Mucosa of descending colon (tissue), 3 donors: Measurements from ENCODE around the gene INO80. TPM values are rescaled to one million over a fixed set of nuclear protein-coding genes. Genes with fewer than 3 reads are reported as not detected.
A peak's percentile ranks its signal among the peaks of the same experiment; 100 is the strongest.
"Not testable (repeated sequence)": the region's sequence is repeated elsewhere in the genome, so short reads cannot be mapped to it uniquely, and the experiment has no call there.

ENCODE experiments used
- ATAC-seq: fragments of 200-7000 bp; cut with Tn5 transposase; one replicate; pipeline ENCODE4 v1.9.1; 2020; ENCODE audit warnings: mild to moderate bottlenecking, moderate library complexity
- DNase-seq, 3 donors: peaks; one replicate each; pipeline ENCODE4 v3.0.0-alpha.2; 2020
- H3K36me3 ChIP-seq: fragments of 200-600 bp; one replicate; pipeline ENCODE4 v1.8.0; 2021; ENCODE audit warnings: low read depth, mild to moderate bottlenecking
- H3K4me1 ChIP-seq: fragments of 200-600 bp; one replicate; pipeline ENCODE4 v1.8.0; 2021; ENCODE audit warnings: low read depth, mild to moderate bottlenecking
- H3K4me3 ChIP-seq: fragments of 200-600 bp; one replicate; pipeline ENCODE4 v1.8.0; 2021; ENCODE audit warnings: mild to moderate bottlenecking
- H3K9me3 ChIP-seq: fragments of 200-600 bp; one replicate; pipeline ENCODE4 v1.8.0; 2021; ENCODE audit warnings: mild to moderate bottlenecking
- intact Hi-C, 2 donors: fragments of 100-400 bp; cut with DNase I in 1 of 2; cut with micrococcal nuclease in 1 of 2; formaldehyde crosslinking; loops; one replicate each; pipeline versions ENCODE4 v1.11.0 to v1.11.1; 2022; cut with DNase I, micrococcal nuclease
- total RNA-seq, 3 donors: library from RNA; stranded (reverse); fragmentation: NEBNext Ultra II Directional in 2 of 3; extraction: Animal tissue kit (Norgen Biotek cat#: 25700) in 2 of 3; gene quantifications; one replicate each; pipeline versions ENCODE4 v1.2.1 to v1.2.4, GENCODE V29; 2021 to 2023
- TF ChIP-seq, protein P1 (sequence below): fragments of 200-600 bp; IDR thresholded peaks from one replicate; pipeline ENCODE4 v1.8.0; 2022; ENCODE audit warnings: antibody characterized with exemption, mild to moderate bottlenecking
- donor health status: DM: no; HTN: no; CAD: no; lungs with moderate emphysema.
- donor health status: DM: no; HTN: no; CAD: no.
- donor health status: DM: no; HTN: yes; CAD: no.

The INO80 gene
- total RNA-seq, 3 donors from 2014 or later, result 22.7 to 28.0 (median 26.3) TPM

DNA sequence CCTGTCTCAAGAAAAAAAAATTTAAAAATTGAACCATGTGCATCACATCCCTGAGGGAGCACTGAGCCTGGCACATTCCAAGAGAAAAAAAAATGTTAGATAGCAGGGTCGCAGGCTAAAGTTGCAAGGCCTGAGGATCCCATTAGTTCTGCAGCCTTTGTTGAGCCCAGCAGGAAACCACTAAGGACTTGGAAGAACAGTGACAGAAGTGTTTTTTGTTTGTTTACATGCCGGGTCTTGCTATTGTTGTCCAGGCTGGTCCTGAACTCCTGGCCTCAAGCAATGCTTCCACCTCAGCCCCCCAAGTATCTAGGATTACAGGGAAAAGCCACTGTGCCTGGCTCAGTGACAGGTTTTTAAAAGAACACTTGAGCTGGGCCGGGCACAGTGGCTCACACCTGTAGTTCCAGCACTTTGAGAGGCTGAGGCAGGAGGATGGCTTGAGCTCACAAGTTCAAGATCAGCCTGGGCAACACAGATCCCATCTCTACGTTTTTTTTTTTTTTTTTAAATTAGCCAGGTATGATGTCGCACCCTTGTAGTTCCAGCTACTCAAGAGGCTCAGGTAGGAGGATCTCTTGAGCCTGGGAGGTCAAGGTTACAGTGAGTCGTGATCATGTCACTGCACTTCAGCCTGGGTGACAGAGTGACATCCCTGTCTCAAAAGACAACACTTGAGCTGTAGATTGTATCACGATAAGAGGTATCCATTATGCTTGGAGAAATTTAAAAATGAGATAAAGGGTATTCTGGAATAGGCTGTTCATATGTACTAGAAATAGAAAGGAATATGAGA lies 147.6 kb downstream of the INO80 start:
- Histone ChIP-seq H3K4me1 (peaks cover 4% of the 10 kb centered on the region), H3K9me3 (no peaks in the 10 kb centered on the region), H3K4me3 (no peak overlapping the region), H3K36me3 (no peaks in the 10 kb centered on the region)
- DNase-seq (no peak), ATAC-seq (no peak)
- TF ChIP-seq, protein P1, sequence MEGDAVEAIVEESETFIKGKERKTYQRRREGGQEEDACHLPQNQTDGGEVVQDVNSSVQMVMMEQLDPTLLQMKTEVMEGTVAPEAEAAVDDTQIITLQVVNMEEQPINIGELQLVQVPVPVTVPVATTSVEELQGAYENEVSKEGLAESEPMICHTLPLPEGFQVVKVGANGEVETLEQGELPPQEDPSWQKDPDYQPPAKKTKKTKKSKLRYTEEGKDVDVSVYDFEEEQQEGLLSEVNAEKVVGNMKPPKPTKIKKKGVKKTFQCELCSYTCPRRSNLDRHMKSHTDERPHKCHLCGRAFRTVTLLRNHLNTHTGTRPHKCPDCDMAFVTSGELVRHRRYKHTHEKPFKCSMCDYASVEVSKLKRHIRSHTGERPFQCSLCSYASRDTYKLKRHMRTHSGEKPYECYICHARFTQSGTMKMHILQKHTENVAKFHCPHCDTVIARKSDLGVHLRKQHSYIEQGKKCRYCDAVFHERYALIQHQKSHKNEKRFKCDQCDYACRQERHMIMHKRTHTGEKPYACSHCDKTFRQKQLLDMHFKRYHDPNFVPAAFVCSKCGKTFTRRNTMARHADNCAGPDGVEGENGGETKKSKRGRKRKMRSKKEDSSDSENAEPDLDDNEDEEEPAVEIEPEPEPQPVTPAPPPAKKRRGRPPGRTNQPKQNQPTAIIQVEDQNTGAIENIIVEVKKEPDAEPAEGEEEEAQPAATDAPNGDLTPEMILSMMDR, result no peak
- intact Hi-C loops, result no loop called here

DNA sequence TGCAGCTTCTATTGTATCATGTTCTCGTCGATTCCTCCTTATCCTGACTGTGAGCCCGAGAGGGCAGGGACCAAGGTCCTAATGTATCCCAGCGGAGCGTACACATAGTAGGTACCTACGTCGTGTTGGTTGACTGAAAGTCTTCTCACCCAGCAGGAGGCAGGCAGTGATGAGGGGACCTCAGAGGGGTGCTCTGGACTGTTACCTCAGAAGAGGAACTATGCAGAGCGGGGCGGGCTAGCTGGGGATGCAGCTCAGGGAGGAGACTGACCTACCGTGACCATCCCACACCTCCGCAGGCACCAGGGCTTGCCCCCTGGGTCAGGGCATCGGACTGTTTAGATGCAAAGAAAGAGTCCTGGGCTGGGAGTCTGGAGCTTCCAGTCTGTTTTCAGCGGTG lies 151.4 kb downstream of the INO80 start:
- TF ChIP-seq, protein P1, result no peak
- Histone ChIP-seq H3K4me3 (no peak overlapping the region), H3K36me3 (no peaks in the 10 kb centered on the region), H3K9me3 (no peaks in the 10 kb centered on the region), H3K4me1 (peaks cover 4% of the 10 kb centered on the region)
- ATAC-seq (no peak), DNase-seq (no peak)
- intact Hi-C loops, result no loop called here

DNA sequence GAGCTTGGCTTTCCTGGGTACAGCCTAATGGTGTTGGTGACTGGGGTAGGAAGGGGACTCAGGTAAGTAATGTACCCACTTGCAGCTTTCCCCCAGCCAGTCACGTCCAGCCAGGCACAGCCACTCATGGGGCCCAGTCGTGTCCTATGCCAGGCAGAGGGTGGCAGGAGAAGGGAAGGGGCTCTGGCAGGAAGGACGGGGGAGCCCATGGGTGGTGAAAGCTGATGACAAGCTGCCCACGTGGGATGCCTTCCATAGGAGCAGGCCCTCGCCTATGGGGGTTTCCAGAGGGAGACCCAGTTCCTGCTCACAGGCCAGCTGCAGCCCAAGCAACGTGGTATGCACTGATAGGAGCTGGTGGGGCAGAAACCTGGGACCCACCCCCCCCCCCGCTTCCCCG lies 152.1 kb downstream of the INO80 start:
- ATAC-seq, result no peak
- Histone ChIP-seq H3K9me3 (no peaks in the 10 kb centered on the region), H3K4me1 (peaks cover 4% of the 10 kb centered on the region), H3K4me3 (no peak overlapping the region), H3K36me3 (no peaks in the 10 kb centered on the region)
- TF ChIP-seq, protein P1, result no peak
- intact Hi-C loops, result no loop called here
- DNase-seq, result no peak

DNA sequence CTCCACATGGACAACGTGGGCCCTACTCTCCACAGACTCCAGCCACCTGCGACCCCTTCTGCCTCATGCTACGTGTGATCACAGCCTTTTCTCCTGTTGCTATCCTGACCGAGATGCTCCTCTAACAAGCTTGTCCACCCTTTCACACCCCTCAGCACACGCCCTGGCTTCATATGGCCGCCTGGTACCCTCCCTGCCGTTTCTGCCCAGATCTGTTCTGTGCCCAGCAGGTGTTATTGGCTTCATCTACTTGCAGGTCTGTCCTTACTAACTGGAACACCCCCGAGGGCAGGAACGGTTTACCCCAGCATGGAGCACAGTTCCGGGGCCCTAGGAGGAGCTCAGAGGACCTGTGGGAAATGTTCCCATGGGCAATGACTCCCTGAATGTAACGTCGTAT lies 152.9 kb downstream of the INO80 start:
- Histone ChIP-seq H3K4me1 (peaks cover 4% of the 10 kb centered on the region), H3K9me3 (no peaks in the 10 kb centered on the region), H3K4me3 (no peak overlapping the region), H3K36me3 (no peaks in the 10 kb centered on the region)
- ATAC-seq (no peak), DNase-seq (no peak)
- intact Hi-C loops, result no loop called here
- TF ChIP-seq, protein P1, result no peak

DNA sequence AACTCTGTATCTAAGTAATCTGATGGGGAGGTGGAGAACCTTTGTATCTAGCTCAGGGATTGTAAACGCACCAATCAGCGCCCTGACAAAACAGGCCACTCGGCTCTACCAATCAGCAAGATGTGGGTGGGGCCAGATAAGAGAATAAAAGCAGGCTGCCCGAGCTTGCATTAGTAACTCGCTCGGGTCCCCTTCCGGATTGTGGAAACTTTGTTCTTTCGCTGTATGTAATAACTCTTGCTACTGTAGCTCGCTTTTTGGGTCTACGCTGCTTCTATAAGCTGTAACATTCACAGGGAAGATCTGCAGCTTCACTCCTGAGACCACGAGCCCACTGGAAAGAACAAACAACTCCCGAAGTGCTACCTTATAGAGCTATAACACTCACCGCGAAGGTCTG lies 153.8 kb downstream of the INO80 start:
- H3K36me3 ChIP-seq, ATAC-seq, intact Hi-C loops, H3K4me1 ChIP-seq, DNase-seq, H3K9me3 ChIP-seq, H3K4me3 ChIP-seq: not testable (repeated sequence)

DNA sequence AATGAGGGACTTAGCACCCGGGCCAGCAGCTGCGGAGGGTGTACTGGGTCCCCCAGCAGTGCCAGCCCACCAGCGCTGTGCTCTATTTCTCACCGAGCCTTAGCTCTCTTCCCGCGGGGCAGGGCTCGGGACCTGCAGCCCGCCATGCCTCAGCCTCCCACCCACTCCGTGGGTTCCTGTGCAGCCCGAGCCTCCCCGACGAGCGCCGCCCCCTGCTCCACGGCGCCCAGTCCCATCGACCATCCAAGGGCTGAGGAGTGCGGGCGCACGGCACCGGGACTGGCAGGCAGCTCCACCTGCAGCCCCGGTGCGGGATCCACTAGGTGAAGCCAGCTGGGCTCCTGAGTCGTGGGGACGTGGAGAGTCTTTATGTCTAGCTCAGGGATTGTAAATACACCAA lies 154.3 kb downstream of the INO80 start:
- ATAC-seq, DNase-seq, intact Hi-C loops, H3K4me1 ChIP-seq, H3K4me3 ChIP-seq, H3K9me3 ChIP-seq, H3K36me3 ChIP-seq: not testable (repeated sequence)

DNA sequence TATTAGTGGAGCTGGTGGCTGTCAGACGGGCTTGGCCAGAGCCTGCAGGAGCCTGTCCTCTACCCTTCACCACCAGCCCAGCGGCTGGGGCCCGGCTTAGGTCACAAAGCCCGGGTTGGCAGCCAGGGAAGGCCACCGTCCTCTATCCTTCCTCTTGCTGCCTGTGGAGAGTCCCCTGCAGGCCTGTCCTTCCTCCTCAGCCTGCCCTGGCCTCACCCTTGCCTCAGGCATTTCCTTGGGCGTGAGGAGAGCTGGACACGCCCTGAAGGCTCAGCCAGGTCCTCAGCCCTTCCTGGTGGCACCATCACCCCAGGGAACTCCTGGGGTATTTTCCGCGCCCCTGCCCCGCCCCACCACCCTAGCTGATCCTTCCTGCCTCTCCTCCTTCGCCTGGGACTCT lies 155.2 kb downstream of the INO80 start:
- H3K4me1 ChIP-seq, result peaks cover 4% of the 10 kb centered on the region
- ATAC-seq (peak; percentile 98), DNase-seq (peak; percentile 80 to 91 (median 85))
- intact Hi-C loops, result no loop called here
- H3K9me3 ChIP-seq, result no peaks in the 10 kb centered on the region
- TF ChIP-seq, protein P1, result no peak
- H3K36me3 ChIP-seq, result no peaks in the 10 kb centered on the region
- H3K4me3 ChIP-seq, result no peak overlapping the region
